A204.1 (cell line): ENCODE data around the gene TLCD2.
"Not testable (repeated sequence)": the region's sequence is repeated elsewhere in the genome, so short reads cannot be mapped to it uniquely, and the experiment has no call there.

Experiments used
- FAIRE-seq: peaks from 2 replicates; lab custom pipeline; 2012; peaks lifted over from hg19 to GRCh38; lab: Jason Lieb, UNC

TLCD2 gene, protein sequence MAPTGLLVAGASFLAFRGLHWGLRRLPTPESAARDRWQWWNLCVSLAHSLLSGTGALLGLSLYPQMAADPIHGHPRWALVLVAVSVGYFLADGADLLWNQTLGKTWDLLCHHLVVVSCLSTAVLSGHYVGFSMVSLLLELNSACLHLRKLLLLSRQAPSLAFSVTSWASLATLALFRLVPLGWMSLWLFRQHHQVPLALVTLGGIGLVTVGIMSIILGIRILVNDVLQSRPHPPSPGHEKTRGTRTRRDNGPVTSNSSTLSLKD

GRCh38 chr17:1709971-1710806 is at the start of gene TLCD2:
TLCD2 (minus strand) TSS chr17:1710377; CDS start chr17:1710242, 135 bp downstream.
- FAIRE-seq = no peak

DNA sequence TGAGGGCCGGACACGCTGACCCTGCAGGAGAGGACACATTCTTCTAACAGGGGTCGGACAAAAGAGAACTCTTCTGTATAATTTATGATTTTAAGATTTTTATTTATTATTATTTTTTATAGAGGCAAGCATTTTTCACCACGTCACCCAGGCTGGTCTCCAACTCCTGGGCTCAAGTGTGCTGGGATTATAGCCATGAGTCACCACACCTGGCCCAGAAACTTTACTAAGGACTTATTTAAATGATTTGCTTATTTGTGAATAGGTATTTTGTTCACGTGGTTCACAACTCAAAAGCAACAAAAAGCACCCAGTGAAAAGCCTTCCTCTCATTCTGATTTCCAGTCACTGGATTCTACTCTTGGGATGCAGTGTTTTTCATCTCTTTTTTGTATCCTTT is 49.4 kb upstream of the TLCD2 start:
- FAIRE-seq = no peak

GRCh38 chr17:1758807-1759206 is 48.6 kb upstream of the TLCD2 start:
- no peak for FAIRE-seq

DNA sequence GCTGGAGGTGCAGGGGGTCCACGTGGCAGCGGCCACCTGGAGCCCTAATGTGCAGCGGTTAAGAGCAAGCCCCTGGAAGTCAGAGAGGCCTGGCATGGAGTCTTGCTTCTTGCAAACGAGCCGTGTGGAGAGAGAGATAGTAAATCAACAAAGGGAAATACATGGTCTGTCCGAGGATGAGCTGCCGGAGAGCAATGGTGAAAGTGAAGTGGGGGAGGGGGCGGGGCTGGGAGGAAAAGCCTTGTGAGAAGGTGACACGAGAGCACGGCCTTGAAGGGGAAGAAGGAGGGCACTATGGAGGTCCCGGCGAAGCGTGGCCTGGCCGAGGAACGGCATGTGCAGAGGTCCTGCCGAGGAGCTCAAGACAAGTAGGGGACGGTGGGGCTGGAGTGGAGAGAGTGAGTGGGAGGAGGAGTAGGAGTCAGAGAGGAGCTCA is 45.7 kb upstream of the TLCD2 start:
- no peak for FAIRE-seq

GRCh38 chr17:1755252-1755826 is 45.2 kb upstream of the TLCD2 start:
- FAIRE-seq = no peak

DNA sequence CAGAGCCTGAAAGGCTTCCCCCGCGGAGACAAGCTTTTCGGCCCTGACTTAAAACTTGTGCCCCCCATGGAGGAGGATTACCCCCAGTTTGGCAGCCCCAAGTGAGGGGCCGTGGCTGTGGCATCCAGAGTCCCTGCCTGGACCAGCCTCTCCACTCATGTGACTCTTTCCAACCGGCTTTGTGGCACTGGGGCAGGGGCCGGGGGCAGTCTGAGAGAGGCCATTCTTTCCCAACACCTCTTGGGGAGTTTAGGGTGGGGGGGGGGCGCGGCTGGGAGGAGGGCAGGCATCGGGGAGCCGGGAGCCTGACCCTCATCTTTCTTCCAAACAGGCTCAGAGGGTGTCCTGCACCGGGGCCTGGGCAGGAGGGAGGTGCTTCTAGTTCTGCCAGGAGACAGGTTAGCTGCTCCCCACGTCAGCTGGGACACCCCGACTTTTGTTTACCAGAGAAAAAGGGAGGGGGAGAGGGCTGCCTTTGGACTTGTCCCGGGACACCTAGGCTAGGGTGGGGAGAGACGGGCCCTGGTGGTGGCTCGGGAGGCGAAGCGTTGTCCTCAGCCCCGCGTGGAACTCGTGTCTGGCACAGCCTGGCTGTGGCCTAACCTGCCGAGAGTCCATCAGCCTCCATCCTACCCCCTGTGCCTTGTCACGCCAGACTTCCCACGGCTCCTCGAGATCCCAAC is 44.4 kb upstream of the TLCD2 start:
- FAIRE-seq = no peak

- no peak for FAIRE-seq
These were observed 43.7 kb upstream of the TLCD2 start for GRCh38 chr17:1753767-1754429.

GRCh38 chr17:1752425-1753262 is 42.5 kb upstream of the TLCD2 start:
- FAIRE-seq = no peak

GRCh38 chr17:1750628-1751027 is 40.5 kb upstream of the TLCD2 start:
- no peak for FAIRE-seq

DNA sequence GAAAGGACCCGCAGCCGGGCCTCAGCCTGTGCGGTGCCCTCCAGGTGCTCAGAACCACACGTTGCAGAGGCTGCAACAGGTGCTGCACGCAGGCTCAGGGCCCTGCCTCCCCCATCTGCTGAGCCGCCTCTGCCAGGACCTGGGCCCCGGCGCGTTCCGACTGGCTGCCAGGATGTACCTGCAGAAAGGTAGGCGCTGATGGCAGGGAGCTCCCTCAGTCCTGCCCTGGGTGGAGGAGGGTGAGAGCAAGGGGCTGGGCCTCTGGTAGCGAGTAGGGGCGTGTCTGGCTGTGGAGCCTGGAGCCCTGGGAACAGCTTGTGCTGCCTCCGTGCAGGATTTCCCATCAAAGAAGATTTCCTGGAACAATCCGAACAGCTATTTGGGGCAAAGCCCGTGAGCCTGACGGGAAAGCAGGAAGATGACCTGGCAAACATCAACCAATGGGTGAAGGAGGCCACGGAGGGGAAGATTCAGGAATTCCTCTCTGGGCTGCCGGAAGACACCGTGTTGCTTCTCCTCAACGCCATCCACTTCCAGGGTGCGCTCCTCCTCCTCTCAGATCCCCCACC is 36.9 kb upstream of the TLCD2 start:
- FAIRE-seq = no peak

- FAIRE-seq = no peak
These were observed 35.4 kb upstream of the TLCD2 start for GRCh38 chr17:1745513-1746020.

- no peak for FAIRE-seq
These were observed 34.7 kb upstream of the TLCD2 start for GRCh38 chr17:1744551-1745512.

- FAIRE-seq = no peak
These were observed 32.9 kb upstream of the TLCD2 start for GRCh38 chr17:1743088-1743439.

DNA sequence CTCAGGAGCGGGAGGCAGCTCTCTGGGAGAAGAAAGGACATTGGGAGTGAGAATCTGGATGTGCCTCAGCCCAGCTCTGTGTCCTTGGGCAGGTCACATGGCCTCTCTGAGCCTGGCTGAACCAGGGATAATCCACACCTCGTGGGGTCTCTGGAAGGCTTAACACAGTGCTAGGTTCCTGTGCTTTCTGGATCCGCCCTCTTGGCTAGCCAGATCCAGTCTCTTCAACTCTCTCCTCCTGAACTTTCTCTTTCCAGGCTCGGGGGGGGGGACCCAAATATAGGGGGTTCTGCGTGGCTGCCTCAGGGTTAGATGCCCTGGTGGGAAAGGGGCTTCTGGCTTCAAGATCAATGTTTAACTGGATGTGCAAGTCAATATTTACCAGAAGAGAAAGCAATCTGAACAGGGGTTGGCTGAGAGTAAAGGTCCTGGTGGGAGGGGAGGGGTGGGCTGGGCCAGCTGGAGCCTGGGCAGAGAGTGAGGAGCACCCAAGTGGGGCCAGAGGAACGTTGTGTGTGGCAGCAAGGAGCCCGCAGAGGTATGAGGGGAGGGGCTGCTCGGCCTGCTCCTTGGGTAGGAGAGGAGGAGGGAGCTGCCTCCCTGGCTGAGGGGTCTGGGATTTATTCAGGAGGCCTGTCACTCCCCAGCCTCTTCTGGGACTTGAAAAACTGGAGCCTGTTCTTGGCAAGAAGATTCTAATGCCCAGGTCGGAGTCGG is 32.4 kb upstream of the TLCD2 start, which contains the start of gene SERPINF2:
Gene SERPINF2, plus strand, starts transcription at position 501 of the 717 bp plus-strand sequence. CDS start 2,125 bp downstream, outside the sequence.
- no peak for FAIRE-seq

- FAIRE-seq = not testable (repeated sequence)
These were observed 31.7 kb upstream of the TLCD2 start for GRCh38 chr17:1741899-1742298.

DNA sequence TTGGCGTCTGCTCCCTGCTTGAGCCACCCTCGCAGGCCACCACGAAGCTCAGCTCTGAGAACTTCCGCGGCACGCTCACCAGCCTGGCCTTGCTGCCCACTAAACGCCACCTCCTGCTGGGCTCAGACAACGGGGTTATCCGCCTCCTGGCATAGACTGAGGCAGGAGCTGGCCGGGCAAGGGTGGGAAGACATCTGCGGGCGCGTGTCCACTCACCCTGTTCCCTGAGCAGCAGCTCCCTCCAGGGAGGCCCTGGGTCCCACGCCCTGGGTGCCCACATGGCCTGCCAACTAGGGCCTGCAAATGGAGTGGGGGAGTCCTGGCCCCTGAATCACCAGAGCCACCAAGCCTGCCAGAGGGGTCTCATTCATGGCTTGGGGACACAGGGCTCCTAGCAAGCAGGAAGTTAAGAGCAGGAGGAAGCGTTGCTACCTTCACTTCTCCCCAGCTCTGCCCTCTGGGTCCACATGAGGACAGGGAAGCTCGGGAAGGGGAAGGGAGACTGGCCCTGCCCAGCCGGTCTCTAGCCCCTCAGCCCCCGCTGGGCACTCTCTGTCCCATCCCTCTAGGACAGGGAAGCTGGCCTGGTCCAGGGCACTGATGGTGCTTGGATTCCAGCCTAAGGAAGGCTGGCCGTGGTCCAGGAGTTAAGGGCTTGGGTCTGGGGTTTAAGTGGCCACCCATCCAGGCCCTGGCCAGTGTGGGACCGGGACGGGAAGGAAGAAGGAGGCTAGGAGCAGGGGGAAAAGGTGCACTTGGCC is 27.5 kb upstream of the TLCD2 start:
- no peak for FAIRE-seq

- no peak for FAIRE-seq
These were observed 26.4 kb upstream of the TLCD2 start for GRCh38 chr17:1736348-1737281.
